Cardiac fibroblast (primary cell): ENCODE results near the gene ZNF316.

Experiments
- DNase-seq, 2 donors: peaks; one replicate each; pipeline versions ENCODE4 v3.0.0 to v3.0.0-alpha.2; 2010; ENCODE audit warnings: low read depth in 2 of 2
- H3K4me3 ChIP-seq, 2 donors: replicated peaks in 1 of 2; 1 replicate in 1 of 2; 2 replicates in 1 of 2; pipeline ENCODE4 v1.5.1; 2011; ENCODE audit warnings: low read depth in 2 of 2, low read length in 2 of 2, mild to moderate bottlenecking in 2 of 2, moderate library complexity in 1 of 2
- CTCF ChIP-seq: IDR thresholded peaks from one replicate; pipeline ENCODE4 v1.5.1; 2011; ENCODE audit warnings: low read depth, mild to moderate bottlenecking, low read length, inconsistent platforms

The ZNF316 gene

GRCh38 chr7:6604458-6604857 lies 32.7 kb upstream of the ZNF316 start:
- no peak overlapping the region for H3K4me3 ChIP-seq
- no peak for TF ChIP-seq CTCF
- DNase-seq = no peak

- no peak for TF ChIP-seq CTCF
- H3K4me3 ChIP-seq = no peak overlapping the region
- DNase-seq = no peak
Observed at GRCh38 chr7:6606866-6607583, 30.1 kb upstream of the ZNF316 start.

- TF ChIP-seq CTCF = no peak
- H3K4me3 ChIP-seq = no peak overlapping the region
- no peak for DNase-seq
Observed at GRCh38 chr7:6607651-6608051, 29.5 kb upstream of the ZNF316 start.

DNA sequence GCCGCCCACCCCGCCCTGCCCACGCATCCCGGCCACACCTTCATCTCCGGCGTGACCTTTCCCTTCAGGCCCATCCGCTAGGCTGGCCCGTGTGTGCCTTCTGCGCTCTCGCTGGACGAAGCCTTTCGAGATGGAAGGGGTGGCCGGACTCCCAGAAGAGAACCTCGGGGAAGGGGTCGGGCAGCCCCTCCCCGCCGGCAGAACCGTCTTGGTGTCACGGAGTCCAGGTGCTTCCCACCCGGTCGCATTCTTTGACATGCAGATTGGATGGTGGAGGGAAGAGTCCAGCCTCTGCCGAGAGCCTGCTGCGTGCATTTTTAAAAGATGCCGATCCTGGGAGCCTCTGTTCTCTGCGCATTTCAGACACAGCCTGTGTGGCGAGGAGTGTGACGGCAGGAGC lies 29.0 kb upstream of the ZNF316 start:
- H3K4me3 ChIP-seq = no peak overlapping the region
- no peak for TF ChIP-seq CTCF
- DNase-seq = no peak

DNA sequence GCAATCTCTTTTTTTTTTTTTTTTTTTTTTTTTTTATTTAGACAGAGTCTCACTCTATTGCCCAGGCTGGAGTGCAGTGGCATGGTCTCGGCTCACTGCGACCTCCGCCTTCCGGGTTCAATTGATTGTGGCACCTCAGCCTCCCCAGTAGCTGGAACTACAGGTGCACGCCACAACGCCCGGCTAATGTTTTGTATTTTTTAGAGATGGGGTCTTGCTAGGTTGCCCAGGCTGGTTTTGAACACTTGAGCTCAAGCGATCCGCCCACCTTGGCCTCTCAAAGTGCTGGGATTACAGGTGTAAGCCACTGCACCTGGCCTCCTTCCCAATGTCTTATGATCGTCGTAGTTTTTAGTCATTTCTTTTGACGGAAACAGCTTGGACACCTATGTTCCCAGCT lies 28.3 kb upstream of the ZNF316 start:
- DNase-seq = no peak
- H3K4me3 ChIP-seq = no peak overlapping the region
- no peak for TF ChIP-seq CTCF

GRCh38 chr7:6612819-6613218 lies 24.3 kb upstream of the ZNF316 start:
- no peak overlapping the region for H3K4me3 ChIP-seq
- DNase-seq = no peak
- no peak for TF ChIP-seq CTCF

- no peak overlapping the region for H3K4me3 ChIP-seq
- no peak for DNase-seq
- TF ChIP-seq CTCF = no peak
Observed at GRCh38 chr7:6613706-6614105, 23.4 kb upstream of the ZNF316 start.
